Thoracic aorta (tissue), 2 donors: ENCODE results near the gene RHOF. TPM values are rescaled to one million over a fixed set of nuclear protein-coding genes. Genes with fewer than 3 reads are reported as not detected.

Experiments
- ATAC-seq: fragments of 150-250 bp; one replicate; pipeline ENCODE4 v1.8.0; 2017; ENCODE audit warnings: low read depth; ENCODE audit not compliant: insufficient number of reproducible peaks, low FRiP score
- DNase-seq: peaks from one replicate; pipeline ENCODE4 v3.0.0-alpha.2; 2020; ENCODE audit warnings: low spot score
- H3K27ac ChIP-seq, 2 donors: fragments of 200-600 bp; sonication (generic); 1 replicate in 1 of 2; 2 replicates in 1 of 2; pipeline ENCODE4 v1.5.1; 2016; ENCODE audit warnings: mild to moderate bottlenecking in 2 of 2, moderate library complexity in 2 of 2
- H3K27me3 ChIP-seq: fragments of 200-600 bp; sonication (generic); replicated peaks from 2 replicates; pipeline ENCODE4 v1.6.0; 2016; ENCODE audit warnings: mild to moderate bottlenecking; ENCODE audit not compliant: insufficient read depth
- H3K36me3 ChIP-seq: fragments of 200-600 bp; sonication (generic); one replicate; pipeline ENCODE4 v1.5.1; 2016
- H3K4me1 ChIP-seq, 2 donors: fragments of 200-600 bp; sonication (generic); 1 replicate in 1 of 2; 2 replicates in 1 of 2; pipeline versions ENCODE4 v1.5.1 to v1.6.0; 2016; ENCODE audit warnings: low read depth in 2 of 2, mild to moderate bottlenecking in 1 of 2; ENCODE audit not compliant: control insufficient read depth in 1 of 2
- H3K4me3 ChIP-seq: fragments of 200-600 bp; sonication (generic); 2 replicates; pipeline ENCODE4 v1.5.1; 2016; ENCODE audit warnings: mild to moderate bottlenecking
- H3K9me3 ChIP-seq: fragments of 200-600 bp; sonication (generic); 2 replicates; pipeline ENCODE4 v1.5.1; 2016
- CTCF ChIP-seq: fragments of 200-600 bp; sonication (generic); IDR thresholded peaks from one replicate; pipeline ENCODE4 v1.5.1; 2019; ENCODE audit warnings: antibody characterized with exemption
- total RNA-seq, 2 donors: library from RNA; depleted of rRNA; stranded (reverse); fragments of >200 nt; gene quantifications; one replicate each; pipeline versions ENCODE4 v1.1.0 to v1.2.3, GENCODE V29; 2016

Gene RHOF
- total RNA-seq, 2 donors from 2014 or later: 12.0 to 30.2 TPM

- no peak overlapping the region for H3K4me3 ChIP-seq
- peaks cover 7 to 11% of the 10 kb centered on the region in 2 donors for H3K4me1 ChIP-seq
- H3K27ac ChIP-seq: no peak overlapping the region
- ATAC-seq (no peak), DNase-seq (no peak)
- no peaks in the 10 kb centered on the region for H3K9me3 ChIP-seq
- H3K27me3 ChIP-seq: no peaks in the 10 kb centered on the region
- no peak for TF ChIP-seq CTCF
- H3K36me3 ChIP-seq: peaks cover 63% of the 10 kb centered on the region
These were observed 24.2 kb upstream of the RHOF start for GRCh38 chr12:121817648-121818043.

DNA sequence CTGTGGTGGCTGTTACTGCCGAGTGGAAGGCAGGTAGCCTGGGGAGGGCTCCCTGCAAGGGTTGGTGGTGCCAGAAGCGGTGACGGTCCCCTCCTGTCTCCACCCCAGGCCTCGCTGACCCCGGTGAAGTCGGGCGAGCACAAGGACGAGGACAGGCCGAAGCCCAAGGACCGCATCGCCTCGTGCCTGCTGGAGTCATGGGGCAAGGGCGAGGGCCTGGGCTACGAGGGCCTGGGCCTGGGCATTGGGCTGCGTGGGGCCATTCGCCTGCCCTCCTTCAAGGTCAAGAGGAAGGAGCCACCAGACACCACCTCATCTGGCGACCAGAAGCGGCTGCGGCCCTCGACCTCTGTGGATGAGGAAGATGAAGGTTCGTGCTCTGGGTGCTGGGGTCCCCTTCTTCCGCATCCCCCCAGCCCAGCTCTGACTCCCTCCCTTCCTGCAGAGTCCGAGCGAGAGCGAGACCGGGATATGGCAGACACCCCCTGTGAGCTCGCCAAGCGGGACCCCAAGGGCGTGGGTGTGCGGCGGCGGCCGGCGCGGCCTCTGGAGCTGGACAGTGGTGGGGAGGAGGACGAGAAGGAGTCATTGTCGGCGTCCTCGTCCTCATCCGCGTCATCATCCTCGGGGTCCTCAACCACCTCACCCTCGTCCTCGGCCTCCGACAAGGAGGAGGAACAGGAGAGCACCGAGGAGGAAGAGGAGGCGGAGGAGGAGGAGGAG lies 23.6 kb upstream of the RHOF start:
- no peak overlapping the region for H3K4me3 ChIP-seq
- no peaks in the 10 kb centered on the region for H3K27me3 ChIP-seq
- TF ChIP-seq CTCF: no peak
- H3K36me3 ChIP-seq: peaks cover 57% of the 10 kb centered on the region
- DNase-seq: no peak
- no peak for ATAC-seq
- H3K9me3 ChIP-seq: no peaks in the 10 kb centered on the region
- peaks cover 7 to 17% of the 10 kb centered on the region in 2 donors for H3K4me1 ChIP-seq
- H3K27ac ChIP-seq: no peak overlapping the region

DNA sequence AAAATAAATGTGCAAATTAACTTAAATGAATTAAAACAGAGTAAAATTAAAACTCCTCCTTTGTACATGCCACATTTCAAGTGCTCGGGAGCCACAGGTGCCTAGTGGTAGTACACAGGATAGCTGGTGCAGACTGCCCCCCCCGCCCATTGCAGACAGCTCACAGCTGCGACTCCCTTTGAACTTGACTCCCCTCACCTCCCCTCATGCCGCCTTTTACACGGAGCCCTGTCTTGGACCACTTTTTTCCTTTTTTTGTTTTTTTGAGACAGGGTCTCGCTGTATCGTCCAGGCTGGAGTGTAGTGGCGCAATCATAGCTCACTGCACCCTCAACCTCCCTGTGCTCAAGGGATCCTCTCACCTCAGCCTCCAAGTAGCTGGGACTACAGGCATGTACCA lies 21.8 kb upstream of the RHOF start:
- Histone ChIP-seq H3K27me3 (no peaks in the 10 kb centered on the region), H3K9me3 (no peaks in the 10 kb centered on the region), H3K4me1 (peaks cover 18 to 33% of the 10 kb centered on the region in 2 donors), H3K4me3 (no peak overlapping the region), H3K27ac (no peak overlapping the region), H3K36me3 (peaks cover 55% of the 10 kb centered on the region)
- ATAC-seq: no peak
- no peak for DNase-seq
- TF ChIP-seq CTCF: no peak

DNA sequence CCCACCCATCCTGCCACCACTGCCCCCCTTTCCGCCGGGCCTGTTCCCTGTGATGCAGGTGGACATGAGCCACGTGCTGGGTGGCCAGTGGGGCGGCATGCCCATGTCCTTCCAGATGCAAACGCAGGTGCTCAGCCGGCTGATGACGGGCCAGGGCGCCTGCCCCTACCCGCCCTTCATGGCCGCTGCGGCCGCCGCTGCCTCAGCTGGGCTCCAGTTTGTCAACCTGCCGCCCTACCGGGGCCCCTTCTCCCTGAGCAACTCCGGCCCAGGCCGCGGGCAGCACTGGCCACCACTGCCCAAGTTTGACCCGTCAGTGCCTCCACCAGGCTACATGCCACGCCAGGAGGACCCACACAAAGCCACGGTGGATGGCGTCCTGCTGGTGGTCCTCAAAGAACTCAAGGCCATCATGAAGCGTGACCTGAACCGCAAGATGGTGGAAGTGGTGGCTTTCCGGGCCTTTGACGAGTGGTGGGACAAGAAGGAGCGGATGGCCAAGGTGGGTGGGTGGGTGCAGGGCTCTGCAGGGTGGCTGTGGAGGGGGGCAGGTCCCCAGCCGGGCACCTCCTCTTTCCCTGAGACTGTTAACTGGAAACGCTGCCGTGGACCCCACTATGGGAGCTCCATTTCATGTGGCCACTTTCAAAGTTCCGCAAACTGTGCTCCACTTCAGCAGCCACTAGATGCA lies 21.1 kb upstream of the RHOF start:
- H3K9me3 ChIP-seq: no peaks in the 10 kb centered on the region

More for the DNA sequence above, 21.1 kb upstream of the RHOF start:
- Histone ChIP-seq H3K4me3 (no peak overlapping the region), H3K4me1 (peaks cover 18 to 39% of the 10 kb centered on the region in 2 donors), H3K27me3 (no peaks in the 10 kb centered on the region), H3K27ac (no peak overlapping the region), H3K36me3 (peaks cover 55% of the 10 kb centered on the region)
- DNase-seq (no peak), ATAC-seq (no peak)
- TF ChIP-seq CTCF: no peak
